Smooth muscle cell (in vitro differentiated cells): ENCODE results near the gene REPS1. TPM values are rescaled to one million over a fixed set of nuclear protein-coding genes. Genes with fewer than 3 reads are reported as not detected.

Experiments used
- DNase-seq: peaks from one replicate; lab custom pipeline; 2025; ENCODE audit not compliant: unreplicated experiment; lab: John Stamatoyannopoulos, UW
- H2AFZ ChIP-seq: fragments of 200-600 bp; sonication (generic); 2 replicates; pipeline ENCODE4 v1.6.0; 2016; ENCODE audit warnings: antibody characterized with exemption, low read depth, mild to moderate bottlenecking
- H3F3A ChIP-seq: fragments of 200-600 bp; sonication (generic); 2 replicates; pipeline ENCODE4 v1.6.0; 2017; ENCODE audit warnings: antibody characterized with exemption, low read depth
- H3K27ac ChIP-seq: fragments of 200-600 bp; sonication (generic); 2 replicates; pipeline ENCODE4 v1.5.1; 2016; ENCODE audit warnings: low read depth, mild to moderate bottlenecking
- H3K27me3 ChIP-seq: fragments of 200-600 bp; sonication (generic); 2 replicates; pipeline ENCODE4 v1.6.1; 2016; ENCODE audit warnings: low read depth, mild to moderate bottlenecking
- H3K36me3 ChIP-seq: fragments of 200-600 bp; sonication (generic); 2 replicates; pipeline ENCODE4 v1.5.1; 2016; ENCODE audit warnings: low read depth
- H3K4me1 ChIP-seq: fragments of 200-600 bp; sonication (generic); 2 replicates; pipeline ENCODE4 v1.5.1; 2016; ENCODE audit warnings: low read depth
- H3K4me2 ChIP-seq: fragments of 200-600 bp; sonication (generic); 2 replicates; pipeline ENCODE4 v1.6.0; 2016; ENCODE audit warnings: mild to moderate bottlenecking
- H3K4me3 ChIP-seq: fragments of 200-600 bp; sonication (generic); 2 replicates; pipeline ENCODE4 v1.5.1; 2016; ENCODE audit warnings: mild to moderate bottlenecking
- H3K79me2 ChIP-seq: fragments of 200-600 bp; sonication (generic); 2 replicates; pipeline ENCODE4 v1.6.0; 2016; ENCODE audit warnings: low read depth, mild to moderate bottlenecking
- H3K9ac ChIP-seq: fragments of 200-600 bp; sonication (generic); 2 replicates; pipeline ENCODE4 v1.6.0; 2016; ENCODE audit warnings: low read depth
- H3K9me3 ChIP-seq: fragments of 200-600 bp; sonication (generic); replicated peaks from 2 replicates; pipeline ENCODE4 v1.5.1; 2016; ENCODE audit warnings: low read depth
- H4K20me1 ChIP-seq: fragments of 200-600 bp; sonication (generic); 2 replicates; pipeline ENCODE4 v1.6.0; 2016; ENCODE audit warnings: low read depth
- WGBS: methylation state at CpG from one replicate; pipeline ENCODE4 v1.1.7; 2016; ENCODE audit warnings: low lambda C conversion rate; 5-methylcytosine and 5-hydroxymethylcytosine counted together
- polyA plus RNA-seq: library from polyadenylated mRNA; unstranded; fragments of >200 nt; fragmentation: Nextera tagmentation; extraction: Ambion mirVana; gene quantifications from 2 replicates; pipeline ENCODE4 v1.2.1, GENCODE V29; 2016
- total RNA-seq: library from RNA; depleted of rRNA; stranded (reverse); fragments of >200 nt; gene quantifications from 2 replicates; pipeline ENCODE4 v1.2.3, GENCODE V29; 2014
- TF ChIP-seq, protein P1 (sequence below): fragments of 200-600 bp; sonication (generic); IDR thresholded peaks from 2 replicates; pipeline ENCODE4 v1.5.1; 2017; ENCODE audit warnings: borderline replicate concordance, mild to moderate bottlenecking, antibody characterized with exemption; ENCODE audit not compliant: insufficient read depth, poor library complexity, severe bottlenecking

REPS1 gene
- total and polyA plus RNA-seq, 2 experiments from 2014 or later = 29.0 to 58.2 TPM

DNA sequence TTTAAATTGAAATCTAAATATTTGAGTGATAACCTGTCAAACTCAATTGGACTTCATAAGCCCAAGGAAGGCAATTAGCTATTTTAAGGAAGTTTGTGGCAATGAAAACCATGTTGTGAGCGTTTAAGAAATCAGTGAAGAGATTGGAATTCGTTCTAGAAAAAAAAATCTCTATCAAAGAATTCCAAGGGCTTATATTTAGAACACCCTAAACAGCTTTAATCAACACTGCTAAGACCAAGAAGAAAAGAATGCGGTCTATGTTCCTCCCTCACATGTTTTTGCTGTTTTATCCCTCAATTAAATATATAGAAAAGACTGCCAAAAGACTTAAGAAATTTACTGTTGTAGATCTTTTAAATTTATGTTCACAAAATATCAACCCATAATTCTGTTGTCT, 23.9 kb upstream of the REPS1 start:
- Histone ChIP-seq H3K27me3 (no peaks in the 10 kb centered on the region), H4K20me1 (no peaks in the 10 kb centered on the region), H2AFZ (no peak overlapping the region), H3K36me3 (no peaks in the 10 kb centered on the region), H3K4me1 (peaks cover 7% of the 10 kb centered on the region), H3K79me2 (no peaks in the 10 kb centered on the region), H3K4me3 (no peak overlapping the region), H3K9me3 (no peaks in the 10 kb centered on the region), H3K4me2 (no peak overlapping the region), H3K9ac (no peak overlapping the region), H3F3A (no peaks in the 10 kb centered on the region), H3K27ac (no peak overlapping the region)
- WGBS = 90% methylated on average over 3 of the region's 3 CpGs
- no peak for DNase-seq
- TF ChIP-seq, protein P1, sequence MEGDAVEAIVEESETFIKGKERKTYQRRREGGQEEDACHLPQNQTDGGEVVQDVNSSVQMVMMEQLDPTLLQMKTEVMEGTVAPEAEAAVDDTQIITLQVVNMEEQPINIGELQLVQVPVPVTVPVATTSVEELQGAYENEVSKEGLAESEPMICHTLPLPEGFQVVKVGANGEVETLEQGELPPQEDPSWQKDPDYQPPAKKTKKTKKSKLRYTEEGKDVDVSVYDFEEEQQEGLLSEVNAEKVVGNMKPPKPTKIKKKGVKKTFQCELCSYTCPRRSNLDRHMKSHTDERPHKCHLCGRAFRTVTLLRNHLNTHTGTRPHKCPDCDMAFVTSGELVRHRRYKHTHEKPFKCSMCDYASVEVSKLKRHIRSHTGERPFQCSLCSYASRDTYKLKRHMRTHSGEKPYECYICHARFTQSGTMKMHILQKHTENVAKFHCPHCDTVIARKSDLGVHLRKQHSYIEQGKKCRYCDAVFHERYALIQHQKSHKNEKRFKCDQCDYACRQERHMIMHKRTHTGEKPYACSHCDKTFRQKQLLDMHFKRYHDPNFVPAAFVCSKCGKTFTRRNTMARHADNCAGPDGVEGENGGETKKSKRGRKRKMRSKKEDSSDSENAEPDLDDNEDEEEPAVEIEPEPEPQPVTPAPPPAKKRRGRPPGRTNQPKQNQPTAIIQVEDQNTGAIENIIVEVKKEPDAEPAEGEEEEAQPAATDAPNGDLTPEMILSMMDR = no peak

DNA sequence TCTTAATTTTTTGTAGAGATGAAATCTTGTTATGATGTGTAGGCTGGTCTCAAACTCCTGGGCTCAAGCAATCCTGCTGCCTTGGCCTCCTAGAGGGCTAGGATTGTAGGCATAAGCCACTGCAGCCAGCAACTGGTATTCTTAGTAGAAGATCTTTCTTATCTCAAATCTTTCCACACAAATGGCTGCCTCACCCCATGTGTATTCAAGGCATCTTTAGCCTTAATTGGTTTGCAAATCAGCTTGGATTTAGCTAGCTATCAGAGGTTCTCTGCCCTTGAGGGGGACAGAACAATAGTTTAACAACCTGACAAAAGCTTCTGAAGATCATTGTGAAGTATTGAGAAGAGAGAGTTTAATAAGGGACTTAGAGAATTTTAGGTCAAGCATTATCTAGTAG, 22.6 kb upstream of the REPS1 start:
- H3K79me2 ChIP-seq = no peaks in the 10 kb centered on the region
- H3K27me3 ChIP-seq = no peaks in the 10 kb centered on the region
- H3K4me3 ChIP-seq = no peak overlapping the region

DNA sequence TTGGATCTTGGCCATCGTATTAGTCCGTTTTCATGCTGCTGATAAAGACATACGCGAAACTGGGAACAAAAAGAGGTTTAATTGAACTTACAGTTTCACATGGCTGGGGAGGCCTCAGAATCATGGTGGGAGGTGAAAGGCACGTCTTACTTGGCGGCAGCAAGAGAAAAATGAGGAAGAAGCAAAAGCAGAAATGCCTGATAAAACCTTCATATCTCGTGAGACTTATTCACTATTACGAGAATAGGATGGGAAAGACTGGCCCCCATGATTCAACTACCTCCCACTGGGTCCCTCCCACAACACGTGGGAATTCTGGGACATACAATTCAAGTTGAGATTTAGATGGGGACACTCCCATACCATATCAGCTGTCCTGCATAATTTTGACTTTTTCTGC, 20.1 kb upstream of the REPS1 start:
- H3K36me3 ChIP-seq = no peaks in the 10 kb centered on the region
- H3F3A ChIP-seq = no peaks in the 10 kb centered on the region
- no peaks in the 10 kb centered on the region for H3K79me2 ChIP-seq
- H3K27me3 ChIP-seq = no peaks in the 10 kb centered on the region
- no peak for DNase-seq
- TF ChIP-seq, protein P1 = no peak
- no peak overlapping the region for H3K9ac ChIP-seq
- H4K20me1 ChIP-seq = no peaks in the 10 kb centered on the region
- H3K27ac ChIP-seq = no peak overlapping the region
- H2AFZ ChIP-seq = no peak overlapping the region
- H3K9me3 ChIP-seq = no peaks in the 10 kb centered on the region
- H3K4me1 ChIP-seq = no peaks in the 10 kb centered on the region
- H3K4me3 ChIP-seq = no peak overlapping the region
- WGBS = 87% methylated on average over 9 of the region's 9 CpGs
- no peak overlapping the region for H3K4me2 ChIP-seq

More for the DNA sequence above, 22.6 kb upstream of the REPS1 start:
- H3K4me2 ChIP-seq = no peak overlapping the region
- no peak overlapping the region for H3K27ac ChIP-seq
- no peak for DNase-seq
- TF ChIP-seq, protein P1 = no peak
- H3K36me3 ChIP-seq = no peaks in the 10 kb centered on the region
- H4K20me1 ChIP-seq = no peaks in the 10 kb centered on the region
- H2AFZ ChIP-seq = no peak overlapping the region
- H3F3A ChIP-seq = no peaks in the 10 kb centered on the region
- H3K9ac ChIP-seq = no peak overlapping the region
- H3K4me1 ChIP-seq = no peaks in the 10 kb centered on the region
- no peaks in the 10 kb centered on the region for H3K9me3 ChIP-seq

DNA sequence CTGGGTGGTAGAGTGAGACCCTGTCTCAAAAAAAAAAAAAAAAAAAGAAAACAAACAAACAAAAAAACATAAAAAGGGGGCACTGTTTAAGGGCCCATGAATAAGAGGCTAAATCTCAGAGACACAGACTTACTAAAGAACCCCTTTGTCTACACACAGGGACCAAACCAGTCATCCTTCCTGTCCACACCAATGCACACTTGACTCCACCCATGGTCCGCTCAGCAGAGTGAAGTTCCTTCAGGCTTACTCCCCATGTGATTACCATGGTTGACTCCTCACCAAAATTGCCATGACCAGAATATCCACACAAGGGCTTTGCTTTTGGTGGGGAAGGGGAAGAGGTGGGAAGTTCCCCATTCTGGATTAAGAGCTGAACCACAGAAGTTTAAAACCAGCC, 19.4 kb upstream of the REPS1 start:
- H3F3A ChIP-seq = no peaks in the 10 kb centered on the region
- no peaks in the 10 kb centered on the region for H4K20me1 ChIP-seq
- H3K9me3 ChIP-seq = no peaks in the 10 kb centered on the region
- H3K36me3 ChIP-seq = no peaks in the 10 kb centered on the region
- H3K27ac ChIP-seq = no peak overlapping the region
- no peaks in the 10 kb centered on the region for H3K27me3 ChIP-seq
- 100% methylated on average over 1 of the region's 1 CpG for WGBS
- H2AFZ ChIP-seq = no peak overlapping the region
- H3K4me2 ChIP-seq = no peak overlapping the region
- no peaks in the 10 kb centered on the region for H3K79me2 ChIP-seq
- no peak for DNase-seq
- no peaks in the 10 kb centered on the region for H3K4me1 ChIP-seq
- TF ChIP-seq, protein P1 = no peak
- H3K9ac ChIP-seq = no peak overlapping the region
- no peak overlapping the region for H3K4me3 ChIP-seq
